Neural crest cell (in vitro differentiated cells): ENCODE data around the gene USP10. TPM values are rescaled to one million over a fixed set of nuclear protein-coding genes. Genes with fewer than 3 reads are reported as not detected.
A peak's percentile ranks its signal among the peaks of the same experiment; 100 is the strongest.

Experiments
- DNase-seq: peaks from one replicate; pipeline ENCODE4 v3.0.0; 2021; ENCODE audit warnings: low read depth, mixed read lengths, low spot score
- H3K27ac Mint-ChIP-seq: one replicate; pipeline ENCODE4 v1.8.0; 2021; ENCODE audit warnings: mild to moderate bottlenecking, mixed read lengths; ENCODE audit not compliant: unreplicated experiment
- H3K27me3 Mint-ChIP-seq: 2 replicates; pipeline ENCODE4 v1.8.0; 2021; ENCODE audit warnings: low read depth, mild to moderate bottlenecking, mixed read lengths
- H3K36me3 Mint-ChIP-seq: 2 replicates; pipeline ENCODE4 v1.8.0; 2021; ENCODE audit warnings: low read depth, mild to moderate bottlenecking, mixed read lengths
- H3K4me1 Mint-ChIP-seq: 2 replicates; pipeline ENCODE4 v1.8.0; 2021; ENCODE audit warnings: mixed read lengths
- H3K4me3 Mint-ChIP-seq: one replicate; pipeline ENCODE4 v1.8.0; 2021; ENCODE audit warnings: mild to moderate bottlenecking, mixed read lengths
- H3K9me3 Mint-ChIP-seq: 2 replicates; pipeline ENCODE4 v1.8.0; 2021; ENCODE audit warnings: mixed read lengths
- total RNA-seq: library from RNA; stranded (reverse); gene quantifications from 2 replicates; pipeline ENCODE4 v1.2.1, GENCODE V29; 2021
- TF ChIP-seq, protein P1 (sequence below): fragments of 200-600 bp; sonication (generic); conservative IDR thresholded peaks from 2 replicates; pipeline ENCODE4 v1.5.0; 2021; ENCODE audit warnings: antibody characterized with exemption, mild to moderate bottlenecking

Gene USP10
- total RNA-seq, 1 donor from 2014 or later, result 149 TPM

DNA sequence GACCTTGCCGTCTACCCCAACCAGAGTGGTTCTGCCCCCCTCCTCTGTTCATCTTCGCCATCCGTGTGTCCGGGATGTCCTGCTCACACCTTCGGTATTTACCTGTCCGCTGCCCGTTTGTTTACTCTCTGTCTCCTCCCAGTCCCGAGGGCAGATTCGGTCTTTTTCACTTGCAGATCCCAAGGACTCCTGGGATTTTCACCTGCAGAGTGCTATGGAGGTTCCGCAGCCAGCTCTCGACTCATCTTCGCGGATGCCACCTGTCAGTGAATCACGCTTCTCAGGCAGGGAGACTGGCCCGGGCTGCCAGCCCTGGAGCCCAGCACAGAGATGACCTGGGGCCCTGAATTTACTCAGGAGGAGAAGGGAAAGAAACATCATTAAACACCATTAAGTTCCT lies 128.1 kb downstream of the USP10 start:
- DNase-seq, result no peak
- Mint-ChIP-seq H3K27ac (peak overlapping the region; percentile 64), H3K36me3 (no peaks in the 10 kb centered on the region), H3K4me1 (peaks cover 24% of the 10 kb centered on the region), H3K9me3 (no peaks in the 10 kb centered on the region), H3K27me3 (peaks cover 25% of the 10 kb centered on the region), H3K4me3 (no peak overlapping the region)
- TF ChIP-seq, protein P1, sequence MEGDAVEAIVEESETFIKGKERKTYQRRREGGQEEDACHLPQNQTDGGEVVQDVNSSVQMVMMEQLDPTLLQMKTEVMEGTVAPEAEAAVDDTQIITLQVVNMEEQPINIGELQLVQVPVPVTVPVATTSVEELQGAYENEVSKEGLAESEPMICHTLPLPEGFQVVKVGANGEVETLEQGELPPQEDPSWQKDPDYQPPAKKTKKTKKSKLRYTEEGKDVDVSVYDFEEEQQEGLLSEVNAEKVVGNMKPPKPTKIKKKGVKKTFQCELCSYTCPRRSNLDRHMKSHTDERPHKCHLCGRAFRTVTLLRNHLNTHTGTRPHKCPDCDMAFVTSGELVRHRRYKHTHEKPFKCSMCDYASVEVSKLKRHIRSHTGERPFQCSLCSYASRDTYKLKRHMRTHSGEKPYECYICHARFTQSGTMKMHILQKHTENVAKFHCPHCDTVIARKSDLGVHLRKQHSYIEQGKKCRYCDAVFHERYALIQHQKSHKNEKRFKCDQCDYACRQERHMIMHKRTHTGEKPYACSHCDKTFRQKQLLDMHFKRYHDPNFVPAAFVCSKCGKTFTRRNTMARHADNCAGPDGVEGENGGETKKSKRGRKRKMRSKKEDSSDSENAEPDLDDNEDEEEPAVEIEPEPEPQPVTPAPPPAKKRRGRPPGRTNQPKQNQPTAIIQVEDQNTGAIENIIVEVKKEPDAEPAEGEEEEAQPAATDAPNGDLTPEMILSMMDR, result no peak

DNA sequence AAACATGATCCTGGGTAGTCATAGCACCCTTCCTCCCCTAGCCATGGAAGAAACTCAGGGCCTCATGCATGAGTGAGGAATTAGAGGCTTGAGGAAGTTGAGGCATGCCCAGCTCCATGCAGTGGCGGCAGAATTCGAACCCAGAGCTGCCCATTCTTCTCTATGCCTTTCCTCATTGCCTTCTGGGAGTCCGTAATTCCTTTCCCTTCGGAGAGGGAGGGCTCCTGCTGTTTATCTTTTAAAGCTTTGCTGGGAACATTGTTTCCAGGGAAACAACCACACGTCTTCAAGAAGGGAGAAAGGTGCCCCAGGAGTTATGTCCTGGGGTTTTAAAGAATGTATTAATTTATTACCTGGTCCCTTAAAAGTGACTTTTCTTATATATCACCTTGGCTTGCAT lies 128.5 kb downstream of the USP10 start:
- TF ChIP-seq, protein P1, result no peak
- peaks cover 23% of the 10 kb centered on the region for H3K27me3 Mint-ChIP-seq
- no peaks in the 10 kb centered on the region for H3K36me3 Mint-ChIP-seq
- H3K27ac Mint-ChIP-seq, result no peak overlapping the region
- no peak overlapping the region for H3K4me3 Mint-ChIP-seq
- no peaks in the 10 kb centered on the region for H3K9me3 Mint-ChIP-seq
- H3K4me1 Mint-ChIP-seq, result peaks cover 22% of the 10 kb centered on the region
- DNase-seq, result no peak

Other genes starting within 250 kb of the USP10 start
- 29.5 and 30.8 TPM in 2 replicates for gene MEAK7, start 195.3 kb upstream of the USP10 start, total RNA-seq
- 346 and 357 TPM in 2 replicates for gene COTL1, start 81.9 kb upstream of the USP10 start, total RNA-seq
- 25.4 and 26.2 TPM in 2 replicates for gene KLHL36, start 51.5 kb upstream of the USP10 start, total RNA-seq
- gene CRISPLD2, start 120.0 kb downstream of the USP10 start, total RNA-seq, result 0.61 and 0.71 TPM in 2 replicates